ENCODE results near the gene ATP6V1G1. TPM values are rescaled to one million over a fixed set of nuclear protein-coding genes. Genes with fewer than 3 reads are reported as not detected.

Gene ATP6V1G1
- total and polyA plus RNA-seq, 10 donors = 82.3 to 272 (median 193) TPM

GRCh38 chr9:114580609-114581193, 6.9 kb upstream of the ATP6V1G1 start:
- peaks cover 0 to 3% (median 0%) of the 10 kb centered on the region in 6 donors for H3K4me1 ChIP-seq
- no peak for DNase-seq
- TF ChIP-seq POLR2AphosphoS5 (IDR thresholded peaks at IDR 0.05) (no peak), CTCF (IDR thresholded peaks at IDR 0.05 in 8 of 11, conservative IDR thresholded peaks at IDR 0.05 in 3 of 11) (no peak), POLR2A (IDR thresholded peaks at IDR 0.05) (no peak)
- no peak overlapping the region for H3K4me3 ChIP-seq
- no peaks in the 10 kb centered on the region for H3K36me3 ChIP-seq
- no peak overlapping the region for H3K27ac ChIP-seq
- H3K9me3 ChIP-seq = no peaks in the 10 kb centered on the region
- intact Hi-C loops (cut with DNase I; ENCODE audit: low total_unique reads) = no loop called here
- WGBS, 5 donors = 86 to 93% (median 89%) methylated on average over 2 of the region's 2 CpGs
- no peaks in the 10 kb centered on the region for H3K27me3 ChIP-seq (replicated peaks in 1 of 7)

- TF ChIP-seq POLR2A (IDR thresholded peaks at IDR 0.05) = no peak
- Histone ChIP-seq H3K27ac (no peak overlapping the region), H3K4me3 (no peak overlapping the region), H3K36me3 (no peaks in the 10 kb centered on the region), H3K4me1 (peaks cover 0 to 14% (median 10%) of the 10 kb centered on the region in 6 donors), H3K27me3 (replicated peaks in 1 of 7) (no peaks in the 10 kb centered on the region), H3K9me3 (no peaks in the 10 kb centered on the region)
- intact Hi-C loops (cut with DNase I; ENCODE audit: low total_unique reads) = no loop called here
- 67 to 85% (median 81%) methylated on average over 5 of the region's 5 CpGs for WGBS, 5 donors
- DNase-seq = no peak
Measured at GRCh38 chr9:114583371-114584155, 4.0 kb upstream of the ATP6V1G1 start.

- peaks cover 45 to 61% (median 56%) of the 10 kb centered on the region in 6 donors for H3K4me1 ChIP-seq
Measured at GRCh38 chr9:114588210-114588609, 641 bp downstream of the ATP6V1G1 start.

More at GRCh38 chr9:114588210-114588609, 641 bp downstream of the ATP6V1G1 start:
- H3K27ac ChIP-seq = peak overlapping the region; percentile 78 to 94 (median 94)
- no peak for DNase-seq
- peaks cover 0 to 9% (median 6%) of the 10 kb centered on the region in 6 donors for H3K36me3 ChIP-seq
- intact Hi-C loops (cut with DNase I; ENCODE audit: low total_unique reads) = no loop called here
- no peak for TF ChIP-seq POLR2AphosphoS5 (IDR thresholded peaks at IDR 0.05)
- TF ChIP-seq POLR2A (IDR thresholded peaks at IDR 0.05) = no peak
- TF ChIP-seq CTCF (IDR thresholded peaks at IDR 0.05 in 8 of 11, conservative IDR thresholded peaks at IDR 0.05 in 3 of 11) = no peak
- H3K4me3 ChIP-seq = peak overlapping the region; percentile 59 to 87 (median 86)
- no peaks in the 10 kb centered on the region for H3K9me3 ChIP-seq
- no peaks in the 10 kb centered on the region for H3K27me3 ChIP-seq (replicated peaks in 1 of 7)
- 0 to 2% (median 1%) methylated on average over 12 of the region's 12 CpGs for WGBS, 5 donors
